Breast epithelium (tissue), 3 donors: ENCODE measurements around the gene KAT8.
A peak's percentile ranks its signal among the peaks of the same experiment; 100 is the strongest.

ENCODE experiments used
- POLR2A ChIP-seq: fragments of 450-650 bp; IDR thresholded peaks from one replicate; pipeline ENCODE4 v1.6.1; 2016; ENCODE audit warnings: antibody characterized with exemption, mild to moderate bottlenecking, moderate library complexity
- POLR2AphosphoS5 ChIP-seq, 3 donors: sonication (generic); formaldehyde crosslinking; IDR thresholded peaks; one replicate each; pipeline ENCODE4 v1.6.1; 2017; ENCODE audit warnings: antibody characterized with exemption in 3 of 3

- TF ChIP-seq POLR2AphosphoS5 (IDR thresholded peaks at IDR 0.05) (peak; percentile 71 to 81 (median 76)), POLR2A (peak; percentile 62)
Observed at GRCh38 chr16:31073970-31074813, 43.3 kb upstream of the KAT8 start, which contains the start of the genes ZNF646 and ZNF668.
